ENCODE results near the gene NTN1.

- TF ChIP-seq POLR2AphosphoS5 (IDR thresholded peaks at IDR 0.05; ENCODE audit: borderline replicate concordance, low read depth, low read length) (no peak), EZH2 (IDR thresholded peaks at IDR 0.05) (no peak), FOXP2 (optimal IDR thresholded peaks at IDR 0.05; ENCODE audit: control extremely low read depth, extremely low read length, insufficient read depth) (no peak)
Measured at GRCh38 chr17:9272501-9273200, 251.3 kb downstream of the NTN1 start.
